Measurements from ENCODE around the gene ZNF791. TPM values are rescaled to one million over a fixed set of nuclear protein-coding genes. Genes with fewer than 3 reads are reported as not detected.
"Not testable (repeated sequence)": the region's sequence is repeated elsewhere in the genome, so short reads cannot be mapped to it uniquely, and the experiment has no call there.

Gene ZNF791
- total RNA-seq, 1 donor from 2014 or later: 24.1 TPM

DNA sequence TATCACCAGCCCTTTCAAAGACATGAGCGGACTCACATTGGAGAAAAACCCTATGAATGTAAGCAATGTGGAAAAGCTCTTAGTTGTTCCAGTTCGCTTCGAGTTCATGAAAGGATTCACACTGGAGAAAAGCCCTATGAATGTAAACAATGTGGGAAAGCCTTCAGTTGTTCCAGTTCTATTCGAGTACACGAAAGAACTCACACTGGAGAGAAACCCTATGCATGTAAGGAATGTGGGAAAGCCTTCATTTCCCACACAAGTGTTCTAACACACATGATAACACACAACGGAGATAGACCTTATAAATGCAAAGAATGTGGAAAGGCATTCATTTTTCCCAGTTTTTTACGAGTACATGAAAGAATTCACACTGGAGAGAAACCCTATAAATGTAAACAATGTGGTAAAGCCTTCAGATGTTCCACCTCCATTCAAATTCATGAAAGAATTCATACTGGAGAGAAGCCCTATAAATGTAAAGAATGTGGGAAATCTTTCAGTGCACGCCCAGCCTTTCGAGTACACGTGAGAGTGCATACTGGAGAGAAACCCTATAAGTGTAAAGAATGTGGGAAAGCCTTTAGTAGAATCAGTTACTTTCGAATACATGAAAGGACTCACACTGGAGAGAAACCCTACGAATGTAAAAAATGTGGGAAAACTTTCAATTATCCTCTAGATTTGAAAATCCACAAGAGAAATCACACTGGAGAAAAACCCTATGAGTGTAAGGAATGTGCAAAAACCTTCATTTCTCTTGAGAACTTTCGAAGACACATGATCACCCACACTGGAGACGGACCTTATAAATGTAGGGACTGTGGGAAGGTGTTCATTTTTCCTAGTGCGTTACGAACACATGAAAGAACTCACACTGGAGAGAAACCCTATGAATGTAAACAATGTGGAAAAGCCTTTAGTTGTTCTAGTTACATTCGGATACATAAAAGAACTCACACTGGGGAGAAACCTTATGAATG, 17.6 kb downstream of the ZNF791 start:
- DNase-seq (ENCODE audit: low spot score): no peak

DNA sequence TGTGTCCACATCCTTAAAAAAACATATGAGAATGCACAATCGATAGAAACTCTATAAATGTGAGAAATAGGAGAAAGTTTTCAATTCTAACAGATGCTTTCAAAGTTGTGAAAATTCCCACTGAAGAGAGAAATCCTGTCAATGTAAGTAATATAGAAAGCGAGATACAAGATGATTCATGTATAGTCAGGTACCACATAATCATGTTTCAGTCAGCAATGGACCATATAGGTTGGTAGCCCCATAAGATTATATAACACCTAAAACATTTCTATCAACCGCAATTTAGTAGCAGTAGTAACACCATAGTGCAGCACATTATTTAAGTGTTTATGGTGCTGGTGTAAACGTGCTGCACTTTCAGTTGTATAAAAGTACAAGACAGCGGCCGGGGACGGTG, 18.5 kb downstream of the ZNF791 start:
- DNase-seq (ENCODE audit: low spot score): no peak

DNA sequence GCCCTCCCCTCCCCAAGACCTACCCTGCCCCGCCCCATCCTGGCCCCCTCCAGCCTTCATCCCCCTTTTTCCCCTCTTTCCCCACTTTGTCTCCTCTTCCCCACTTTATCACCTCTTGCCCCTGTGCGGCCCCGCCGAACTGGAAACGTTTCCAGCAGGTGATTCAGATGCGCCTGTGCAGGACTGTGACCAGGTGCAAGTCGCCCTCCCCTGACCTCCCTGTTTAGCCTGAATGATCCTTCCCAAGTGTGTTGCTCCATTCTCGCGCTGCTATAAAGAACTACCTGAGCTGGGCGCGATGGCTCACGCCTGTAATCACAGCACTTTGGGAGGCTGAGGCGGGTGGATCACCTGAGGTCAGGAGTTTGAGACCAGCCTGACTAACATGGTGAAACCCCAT, 25.9 kb downstream of the ZNF791 start:
- no peak for DNase-seq (ENCODE audit: low spot score)

DNA sequence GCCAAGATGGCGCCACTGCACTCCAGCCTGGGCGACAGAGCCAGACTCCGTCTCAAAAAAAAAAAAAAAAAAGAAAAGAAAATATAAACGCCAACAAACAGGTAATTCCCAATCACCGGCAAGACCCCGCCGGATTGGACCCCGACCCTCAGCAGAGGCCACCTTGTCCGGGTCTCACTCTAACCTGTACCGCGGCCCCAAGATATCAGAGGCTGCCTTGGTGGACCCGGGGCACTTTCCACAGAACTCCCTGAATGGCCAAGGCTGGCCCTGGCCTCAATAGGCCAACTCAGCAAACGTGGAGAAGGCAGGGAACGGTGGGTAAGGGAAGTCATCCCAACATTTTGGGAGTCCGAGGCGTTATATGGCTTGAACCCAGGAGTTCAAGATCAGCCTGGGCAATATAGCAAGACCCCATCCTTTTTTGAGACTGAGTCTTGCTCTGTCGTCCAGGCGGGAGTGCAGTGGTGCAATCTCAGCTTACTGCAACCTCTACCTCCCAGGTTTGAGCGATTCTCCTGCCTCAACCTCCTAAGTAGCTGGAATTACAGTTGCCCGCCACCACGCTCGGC, 28.0 kb downstream of the ZNF791 start:
- DNase-seq (ENCODE audit: low spot score): no peak

DNA sequence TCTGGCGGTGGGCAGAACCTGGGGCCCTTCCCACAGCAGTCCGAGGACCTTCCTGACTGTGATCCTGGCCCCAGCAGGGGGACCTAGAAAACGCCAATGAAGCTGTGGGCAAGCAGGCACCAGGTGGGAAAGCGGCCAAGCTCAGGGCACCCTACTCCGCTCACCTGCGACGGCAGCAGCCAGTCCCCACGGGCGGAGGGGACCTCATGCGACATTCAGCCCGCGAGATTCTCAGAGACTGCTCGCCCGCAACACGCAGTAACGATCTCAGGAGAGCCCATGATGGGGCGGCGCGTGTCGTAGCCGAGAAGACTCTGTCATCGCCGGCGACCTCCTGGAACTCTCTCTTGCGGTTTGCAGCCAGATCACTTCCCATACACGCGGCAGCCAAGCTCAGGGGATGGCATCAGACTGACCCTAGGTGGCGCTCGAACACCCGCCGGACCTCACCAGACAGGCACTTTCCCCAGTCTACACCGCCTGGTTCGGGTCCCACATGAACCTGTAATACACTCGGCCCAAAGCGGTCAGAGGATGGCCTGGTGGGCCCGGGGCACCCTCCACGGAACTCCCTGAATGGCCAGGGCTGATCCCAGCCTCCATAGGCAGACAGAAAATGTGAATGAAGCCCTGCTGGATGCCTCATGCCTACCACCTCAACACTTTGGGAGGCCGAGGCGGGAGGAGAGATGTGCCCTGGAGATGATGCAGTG, 29.3 kb downstream of the ZNF791 start:
- peak; percentile 92 for DNase-seq (ENCODE audit: low spot score)

DNA sequence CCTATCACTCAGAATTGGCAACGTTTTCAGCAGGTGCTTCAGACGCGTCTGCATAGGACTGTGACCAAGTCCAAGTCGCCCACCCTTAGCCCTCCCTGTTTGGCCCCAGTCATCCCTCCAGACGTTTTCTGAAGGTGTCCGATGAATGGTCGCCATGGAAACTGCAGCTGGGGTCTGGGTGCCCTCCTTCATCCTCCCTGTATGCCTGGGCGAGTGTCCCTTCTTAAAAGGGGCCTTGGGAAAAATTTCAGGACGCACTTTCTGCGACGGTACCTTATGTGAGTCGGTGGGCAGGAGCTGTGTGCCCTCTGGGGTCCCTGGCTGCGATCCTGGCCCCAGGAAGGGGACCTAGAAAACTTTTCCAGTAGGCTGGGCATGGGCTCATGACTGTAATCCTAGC, 30.7 kb downstream of the ZNF791 start:
- no peak for DNase-seq (ENCODE audit: low spot score)

DNA sequence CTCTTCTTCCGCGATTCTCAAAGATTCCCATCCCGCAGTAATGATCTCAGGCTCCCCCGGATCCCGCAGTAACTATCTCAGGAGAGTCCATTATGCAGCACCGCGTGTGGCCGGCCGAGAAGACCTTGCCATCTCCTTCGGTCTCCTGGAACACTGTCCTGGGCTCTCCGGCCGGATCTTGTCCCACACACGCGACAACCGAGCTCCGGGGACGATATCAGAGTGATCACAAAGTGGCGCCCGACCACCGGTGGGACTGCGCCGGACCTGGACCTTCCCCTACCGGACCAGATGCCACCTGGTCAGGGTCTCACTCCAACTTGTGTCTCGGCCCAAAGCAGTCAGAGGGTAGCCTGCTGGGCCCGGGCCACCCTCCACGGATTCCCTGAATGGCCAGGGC, 31.8 kb downstream of the ZNF791 start:
- DNase-seq (ENCODE audit: low spot score): no peak

DNA sequence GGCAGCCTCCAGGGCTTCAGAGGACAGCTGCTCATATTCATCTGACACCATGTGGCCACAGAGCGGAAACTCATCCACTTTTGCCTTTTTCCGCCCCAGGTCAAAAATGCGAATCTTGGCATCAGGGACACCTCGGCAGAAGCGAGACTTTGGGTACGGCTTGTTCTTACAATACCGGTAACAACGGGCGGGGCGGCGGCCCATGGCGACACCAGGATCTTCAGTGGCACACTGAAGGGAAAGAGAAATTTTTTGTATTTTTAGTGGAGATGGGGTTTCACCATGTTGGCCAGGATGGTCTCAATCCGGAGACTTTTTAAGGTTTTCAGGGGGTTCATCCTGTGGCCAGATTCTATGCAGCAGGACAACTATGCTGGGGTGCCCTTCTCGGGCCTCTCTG, 33.0 kb downstream of the ZNF791 start:
- DNase-seq (ENCODE audit: low spot score): not testable (repeated sequence)

DNA sequence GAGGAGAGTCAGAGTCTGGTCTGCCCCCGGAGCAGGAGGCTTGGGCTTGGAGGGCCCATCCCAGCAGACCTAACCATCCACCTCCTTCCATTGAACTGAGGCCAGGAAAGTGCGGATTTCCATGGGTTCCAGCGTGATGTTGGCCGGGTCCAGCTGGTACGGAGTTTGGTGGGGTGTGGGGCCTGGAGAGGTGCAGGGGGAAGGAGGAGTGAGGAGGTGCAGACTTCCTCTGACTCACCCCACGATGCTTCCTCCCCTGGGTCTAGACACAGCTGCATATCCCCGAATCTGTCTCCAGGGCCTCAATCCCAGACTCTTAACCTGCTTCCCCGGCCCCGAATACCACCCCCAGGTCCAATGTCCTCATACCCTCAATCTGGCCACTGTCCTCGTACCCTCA, 35.8 kb downstream of the ZNF791 start:
- DNase-seq (ENCODE audit: low spot score): no peak

DNA sequence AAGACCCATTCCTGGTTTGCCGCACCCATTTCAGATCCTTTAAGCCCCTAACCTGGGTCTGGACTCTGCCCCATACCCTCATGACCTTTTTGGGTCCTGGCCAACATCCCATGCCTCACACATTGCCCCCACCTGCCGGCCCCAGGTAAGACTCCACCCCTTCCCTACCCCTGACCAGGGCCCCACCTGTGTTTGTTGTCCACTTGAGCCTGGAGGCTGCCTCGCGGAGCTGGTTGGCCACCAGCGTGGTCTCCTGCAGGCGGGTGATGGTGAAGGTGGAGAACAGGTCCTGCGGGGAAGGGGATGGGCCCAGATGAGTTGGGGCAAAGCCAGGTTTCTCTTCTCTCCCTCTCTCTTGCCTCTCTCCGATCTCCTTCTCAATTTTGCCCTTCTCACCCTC, 36.3 kb downstream of the ZNF791 start:
- DNase-seq (ENCODE audit: low spot score): no peak

DNA sequence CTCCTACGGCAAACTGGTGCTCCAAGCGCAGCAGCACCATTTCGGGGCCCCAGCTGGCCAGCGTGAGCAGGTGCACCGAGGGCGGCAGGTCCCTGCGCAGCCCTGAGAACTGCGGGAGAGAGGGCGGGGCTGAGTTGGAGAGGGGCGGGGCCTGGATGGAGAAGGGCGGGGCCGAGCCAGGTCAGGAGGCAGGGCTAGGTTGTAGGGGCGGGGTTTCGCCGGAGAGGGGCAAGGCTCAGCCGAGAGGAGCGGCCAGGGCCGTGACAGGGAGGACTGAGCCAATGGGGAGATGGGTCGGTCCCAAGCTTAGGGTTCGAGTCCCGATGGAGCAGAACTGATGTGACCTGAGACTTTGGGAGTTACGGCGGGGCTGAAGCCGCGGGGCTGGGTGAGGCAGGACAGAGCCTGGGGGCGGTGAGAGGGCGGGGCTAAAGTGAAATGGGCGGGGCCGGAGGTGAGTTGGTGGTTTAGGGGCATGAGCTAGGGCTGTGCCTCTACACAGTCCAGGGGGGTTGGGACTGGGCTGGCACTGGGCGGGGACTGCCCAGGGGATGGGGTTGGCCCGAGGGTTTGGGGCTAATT, 36.9 kb downstream of the ZNF791 start:
- DNase-seq (ENCODE audit: low spot score): no peak

DNA sequence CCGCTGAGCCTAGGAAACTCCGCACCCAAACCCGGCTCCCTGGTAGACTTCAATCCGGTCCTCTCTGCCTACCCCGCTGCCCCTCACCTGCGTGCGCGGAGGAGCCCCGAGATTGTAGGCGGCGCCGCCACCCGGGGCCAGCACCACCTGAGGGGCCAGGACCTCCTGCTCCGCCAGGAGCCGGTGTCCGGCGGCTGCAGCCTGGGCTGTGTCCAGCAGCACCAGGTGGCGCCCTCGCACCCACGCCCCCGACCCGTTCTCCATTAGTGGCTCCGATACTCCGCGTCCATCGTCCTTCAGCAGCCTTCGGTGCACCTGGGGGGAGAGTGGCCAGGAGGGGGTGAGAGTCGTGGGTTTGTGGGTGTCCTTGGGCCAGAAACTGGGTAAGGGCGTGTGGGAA, 37.4 kb downstream of the ZNF791 start:
- DNase-seq (ENCODE audit: low spot score): no peak

DNA sequence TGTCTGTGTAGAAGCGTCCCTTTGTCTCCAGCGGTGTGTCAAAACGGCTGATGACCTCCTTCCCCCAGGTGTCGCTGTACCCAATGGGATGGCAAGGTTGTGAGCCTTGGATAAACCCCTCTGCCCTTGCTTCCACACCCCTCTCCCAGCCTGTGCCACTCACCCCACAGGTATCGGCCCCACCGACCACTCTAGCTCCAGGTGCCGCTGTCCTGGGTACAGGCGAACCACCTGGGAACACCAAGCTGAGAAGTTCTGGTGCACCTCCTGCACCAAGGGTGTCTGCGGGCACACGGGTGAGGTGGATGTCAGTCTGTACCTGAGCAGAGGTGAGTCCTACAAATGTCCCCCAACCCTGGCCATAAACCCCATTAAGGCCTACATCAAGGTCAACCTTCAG, 39.2 kb downstream of the ZNF791 start:
- DNase-seq (ENCODE audit: low spot score): no peak

DNA sequence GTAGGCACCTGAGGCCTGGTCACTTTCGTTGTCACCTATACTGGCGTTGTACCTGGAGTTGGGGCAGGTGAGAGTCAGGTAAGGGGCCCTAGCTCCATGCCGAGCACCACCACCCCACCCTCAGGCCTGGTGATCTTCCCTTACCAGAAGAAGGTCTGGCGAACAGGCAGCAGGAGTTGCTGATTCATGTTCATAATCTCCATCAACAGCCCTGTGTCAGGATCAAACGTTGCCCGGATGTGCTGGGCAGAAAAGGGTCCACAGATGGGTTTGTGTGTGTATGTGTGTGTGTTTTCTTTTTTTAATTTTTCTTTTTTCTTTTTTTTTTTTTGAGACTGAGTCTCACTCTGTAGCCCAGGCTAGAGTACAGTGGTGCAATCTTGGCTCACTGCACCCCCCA, 41.5 kb downstream of the ZNF791 start:
- no peak for DNase-seq (ENCODE audit: low spot score)

DNA sequence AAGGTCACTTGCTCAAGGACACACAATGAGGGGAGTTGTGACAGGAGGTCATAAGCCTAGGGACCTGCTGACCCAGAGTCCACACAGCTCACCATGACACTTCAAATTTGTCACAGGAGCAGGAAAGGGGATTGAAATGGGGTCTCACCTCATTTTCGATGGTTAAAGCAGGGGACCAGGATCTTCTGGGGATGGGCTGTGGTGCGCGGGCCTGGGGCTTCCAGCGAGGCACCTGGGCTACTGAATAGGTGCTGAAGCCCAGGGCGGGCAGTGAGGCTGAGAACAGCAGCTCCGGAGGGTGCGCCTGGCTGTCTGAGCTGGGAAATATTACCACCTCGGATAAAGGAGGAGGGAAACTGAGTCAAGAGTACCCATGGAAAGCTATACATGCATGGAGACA, 44.8 kb downstream of the ZNF791 start:
- no peak for DNase-seq (ENCODE audit: low spot score)

DNA sequence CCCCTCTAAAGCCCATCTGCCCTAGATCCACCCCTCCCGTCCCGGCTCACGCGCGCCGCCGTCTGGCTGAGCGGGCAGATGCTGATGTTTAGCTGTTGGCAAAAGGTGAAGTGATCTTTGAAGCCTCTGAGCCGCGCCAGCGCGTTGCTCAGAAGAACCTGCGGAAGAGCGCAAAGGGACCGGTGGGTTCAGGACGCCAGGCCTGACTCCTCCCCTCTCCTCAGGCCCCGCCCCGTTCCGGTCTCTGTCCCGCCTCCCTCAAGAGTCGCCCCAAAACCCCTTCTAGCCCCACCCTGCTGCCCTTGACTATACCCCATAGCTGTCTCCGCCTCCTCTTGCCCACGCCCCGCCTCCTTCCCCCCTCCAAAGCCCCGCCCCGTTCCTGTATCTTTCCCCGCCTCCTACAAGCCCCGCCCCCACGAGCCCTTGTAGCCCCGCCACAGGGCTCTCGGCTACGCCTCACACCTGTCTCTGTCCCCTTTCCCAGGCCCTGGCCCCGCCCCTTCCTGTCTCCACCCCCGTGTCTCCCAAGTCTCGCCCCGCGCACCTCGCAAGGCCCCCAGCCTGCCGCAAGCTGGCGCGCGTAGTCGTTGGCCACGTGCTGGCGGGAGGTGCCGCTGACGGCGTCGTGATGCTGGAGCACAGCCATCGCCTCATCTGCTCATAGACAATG, 46.3 kb downstream of the ZNF791 start:
- no peak for DNase-seq (ENCODE audit: low spot score)

DNA sequence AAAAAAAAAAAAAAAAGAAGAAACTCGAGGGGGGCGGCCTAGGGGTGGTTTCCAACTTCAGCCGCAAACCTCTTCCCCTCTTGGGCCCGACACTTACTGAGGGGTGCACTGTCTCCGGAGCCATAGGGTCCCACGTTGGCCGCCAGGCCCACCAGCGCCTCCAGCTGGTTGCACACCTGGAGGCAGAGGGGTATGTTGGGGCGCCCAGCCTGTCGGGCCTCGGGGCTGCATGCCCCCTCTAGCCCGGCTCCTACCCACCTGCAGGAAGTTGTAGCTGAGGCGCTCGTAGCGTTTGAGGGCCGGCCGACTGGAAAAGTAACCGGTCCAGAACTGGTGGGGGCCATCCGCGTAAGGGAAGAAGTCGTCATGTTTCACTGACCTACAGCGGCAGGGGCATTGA, 47.2 kb downstream of the ZNF791 start:
- DNase-seq (ENCODE audit: low spot score): no peak

DNA sequence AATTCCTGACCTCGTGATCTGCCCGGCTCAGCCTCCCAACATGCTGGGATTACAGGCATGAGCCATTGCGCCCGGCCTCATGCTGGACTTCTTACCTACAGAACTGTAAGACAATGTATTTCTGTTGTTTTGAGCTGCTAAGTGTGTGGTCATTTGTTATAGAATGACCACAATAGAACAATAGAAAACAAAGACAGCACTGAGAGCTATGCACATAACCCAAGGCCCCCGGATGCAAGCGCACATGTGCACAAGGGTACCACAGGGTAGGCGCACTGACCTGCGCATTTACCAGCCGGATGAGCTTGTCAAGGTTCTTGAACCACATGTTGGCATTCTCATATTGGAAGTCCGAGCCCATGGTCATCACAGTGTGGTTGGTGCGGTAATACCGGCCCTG, 50.3 kb downstream of the ZNF791 start:
- no peak for DNase-seq (ENCODE audit: low spot score)

DNA sequence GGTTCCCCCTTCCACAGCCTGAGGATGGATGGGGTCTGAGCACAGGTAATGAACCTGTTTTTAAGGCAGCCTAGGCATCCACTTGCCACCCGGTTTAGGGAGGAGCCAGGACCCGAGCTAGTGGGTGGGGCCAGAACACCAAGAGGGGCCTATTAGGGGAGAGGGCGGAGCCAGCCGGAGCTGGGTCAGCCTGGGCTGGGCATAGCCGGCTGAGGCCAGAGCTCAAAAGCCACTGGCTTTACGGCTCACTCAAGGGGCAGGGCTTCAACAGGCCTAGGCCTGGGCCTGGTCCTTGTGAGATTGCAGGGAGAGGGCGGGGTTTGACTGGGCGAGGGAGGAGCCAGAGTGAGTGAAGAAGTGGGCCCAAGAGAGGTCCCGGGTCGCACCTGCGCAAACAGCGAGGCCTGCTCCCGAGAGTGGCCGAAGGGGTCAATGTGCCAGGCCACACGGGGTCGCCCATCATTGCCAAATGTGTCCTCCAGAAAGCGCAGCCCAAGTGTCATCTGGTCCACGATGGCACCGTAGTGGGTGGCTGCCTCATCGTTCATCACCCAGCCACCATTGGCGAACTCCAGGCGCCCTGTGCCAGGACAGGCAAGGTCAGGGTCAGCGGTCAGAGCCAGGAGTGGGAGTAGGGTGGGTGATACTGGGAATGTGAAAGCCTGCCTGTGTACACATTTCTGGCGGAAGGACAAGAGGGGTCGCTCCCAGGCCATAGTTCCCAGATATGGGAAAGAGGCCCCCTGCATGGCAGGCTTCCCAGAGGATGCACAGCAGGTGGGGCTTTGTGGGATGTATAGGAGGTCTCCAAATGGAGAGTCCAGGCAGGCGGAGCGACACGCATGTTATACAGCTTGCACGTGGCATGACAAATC, 53.9 kb downstream of the ZNF791 start:
- DNase-seq (ENCODE audit: low spot score): no peak

DNA sequence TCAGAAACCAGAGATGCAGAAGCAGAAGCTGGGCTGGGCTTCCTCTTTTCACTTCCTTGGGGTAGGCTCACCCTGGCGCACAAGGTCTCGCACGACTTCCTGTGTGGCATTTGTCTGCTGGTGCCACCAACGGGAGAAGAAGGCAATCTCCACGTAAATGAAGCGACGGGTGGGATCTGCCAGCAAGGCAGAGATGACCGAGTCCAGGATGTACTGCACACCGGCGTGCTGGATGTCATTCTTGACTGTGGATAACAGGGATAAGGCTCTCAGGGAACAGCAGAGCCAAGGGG, 54.5 kb downstream of the ZNF791 start:
- no peak for DNase-seq (ENCODE audit: low spot score)
